PC-3 (cell line): ENCODE results near the gene ZBTB7C.

Experiments used
- CTCF ChIP-seq: fragments of 300-600 bp; sonication (generic); conservative IDR thresholded peaks from 2 replicates; pipeline ENCODE4 v1.5.1; 2017; ENCODE audit warnings: antibody characterized with exemption, low read depth, mild to moderate bottlenecking, low read length
- EZH2 ChIP-seq: fragments of 300-600 bp; sonication (generic); IDR thresholded peaks from one replicate; pipeline ENCODE4 v1.6.1; 2017; ENCODE audit warnings: antibody characterized with exemption, mild to moderate bottlenecking, low read length; ENCODE audit not compliant: unreplicated experiment
- EZH2phosphoT487 ChIP-seq: fragments of 300-600 bp; sonication (generic); IDR thresholded peaks from 2 replicates; pipeline ENCODE4 v1.6.1; 2018; ENCODE audit warnings: mild to moderate bottlenecking, antibody characterized with exemption, low read length, borderline replicate concordance

GRCh38 chr18:48060970-48061369 lies 348.2 kb downstream of the ZBTB7C start:
- no peak for TF ChIP-seq EZH2
- TF ChIP-seq CTCF = no peak
- TF ChIP-seq EZH2phosphoT487 = no peak
